Heart left ventricle (tissue), 16 donors: ENCODE measurements around the gene PLCD1. TPM values are rescaled to one million over a fixed set of nuclear protein-coding genes. Genes with fewer than 3 reads are reported as not detected.
A peak's percentile ranks its signal among the peaks of the same experiment; 100 is the strongest.
"Not testable (repeated sequence)": the region's sequence is repeated elsewhere in the genome, so short reads cannot be mapped to it uniquely, and the experiment has no call there.

Experiments used
- ATAC-seq, 4 donors: fragments of 200-7000 bp; cut with Tn5 transposase; one replicate each; pipeline ENCODE4 v1.9.1; 2020 to 2022; ENCODE audit warnings: moderate library complexity in 4 of 4, mild to moderate bottlenecking in 3 of 4, moderate number of reproducible peaks in 1 of 4
- DNase-seq, 5 donors: peaks; one replicate each; pipeline ENCODE4 v3.0.0-alpha.2; 2020
- H3K27ac ChIP-seq, 12 donors: fragments of 200-600 bp; sonication (generic) in 4 of 12; one replicate each; pipeline versions ENCODE4 v1.5.0 to v1.8.0; 2016 to 2022; ENCODE audit warnings: mild to moderate bottlenecking in 2 of 12
- H3K27me3 ChIP-seq, 9 donors: fragments of 200-600 bp; sonication (generic) in 2 of 9; one replicate each; pipeline versions ENCODE4 v1.5.1 to v1.8.0; 2016 to 2022; ENCODE audit warnings: mild to moderate bottlenecking in 3 of 9
- H3K36me3 ChIP-seq, 9 donors: fragments of 200-600 bp; sonication (generic) in 2 of 9; one replicate each; pipeline versions ENCODE4 v1.5.0 to v1.8.0; 2018 to 2022; ENCODE audit warnings: mild to moderate bottlenecking in 2 of 9
- H3K4me1 ChIP-seq, 12 donors: fragments of 200-600 bp; sonication (generic) in 4 of 12; one replicate each; pipeline versions ENCODE4 v1.5.0 to v1.8.0; 2016 to 2022; ENCODE audit warnings: mild to moderate bottlenecking in 3 of 12
- H3K4me3 ChIP-seq, 12 donors: fragments of 200-600 bp; sonication (generic) in 4 of 12; one replicate each; pipeline versions ENCODE4 v1.5.0 to v1.8.0; 2017 to 2022; ENCODE audit warnings: mild to moderate bottlenecking in 9 of 12, moderate library complexity in 4 of 12
- H3K9me3 ChIP-seq, 12 donors: fragments of 200-600 bp; sonication (generic) in 4 of 12; one replicate each; pipeline versions ENCODE4 v1.5.0 to v1.8.0; 2016 to 2022; ENCODE audit warnings: mild to moderate bottlenecking in 1 of 12
- CTCF ChIP-seq, 12 donors: fragments of 200-600 bp; sonication (generic) in 4 of 12; IDR thresholded peaks; one replicate each; pipeline versions ENCODE4 v1.5.0 to v1.8.0; 2018 to 2022; ENCODE audit warnings: antibody characterized with exemption in 12 of 12, mild to moderate bottlenecking in 5 of 12
- POLR2A ChIP-seq, 2 donors: fragments of 450-650 bp; IDR thresholded peaks; one replicate each; pipeline ENCODE4 v1.6.1; 2017; ENCODE audit warnings: antibody characterized with exemption in 2 of 2, mild to moderate bottlenecking in 2 of 2, moderate library complexity in 2 of 2
- WGBS, 4 donors: extraction: QIAGEN DNeasy Blood & Tissue Kit in 2 of 4; methylation state at CpG; one replicate each; pipeline versions ENCODE4 v1.1.5 to v1.1.7; 2013 to 2018; 5-methylcytosine and 5-hydroxymethylcytosine counted together
- intact Hi-C, 10 donors: fragments of 100-400 bp; cut with DNase I; formaldehyde crosslinking; loops; one replicate each; pipeline versions ENCODE4 v1.11.1 to v1.14.2; 2022
- polyA plus RNA-seq, 2 donors: library from polyadenylated mRNA; stranded (reverse); fragments of 200-250 nt; gene quantifications; one replicate each; pipeline ENCODE4 v1.2.3, GENCODE V29; 2013
- total RNA-seq, 9 donors: library from RNA; depleted of rRNA in 2 of 9; stranded (reverse); fragments of >200 nt in 2 of 9; fragmentation: NEBNext Ultra II Directional in 3 of 9; extraction: Animal tissue kit (Norgen Biotek cat#: 25700) in 3 of 9; gene quantifications; one replicate each; pipeline versions ENCODE4 v1.1.0 to v1.2.4, GENCODE V29; 2016 to 2023
- donor health status: ischemic (EF 13 %, LVEDD 7.1; RV severe dilation, severe dysfunction).
- donor health status: healthy with polysubstance abuse.
- donor health status: DM: no; HTN: yes; CAD: no.
- donor health status: DM: no; HTN: no; CAD: no.
- donor health status: ischemic (EF 25% LVEDD 6.9; RV normal size, moderate dysfunction).
- donor health status: ischemic (EF 25% LVEDD 5.7; RV mildly dilated, moderate dysfunction).
- donor health status: healthy.
- donor health status: DM: yes; HTN: yes; CAD: no.
- donor health status: ischemic (EF 35%, LVEDD 5.7; RV mildly dilated, moderate dysfunction).
- donor health status: nonischemic (EF 11% LVEDD 7.7; RV severe dilation, severe dysfunction).
- donor health status: DM: yes; HTN: yes; CAD: no.
- donor health status: PGD.
- donor health status: ischemic (EF 29% LVEDD 5.4; RV normal size, mild dysfunction).
- donor health status: nonischemic (EF 23%, LVEDD 6.1; RV moderate dilation, normal function).

The PLCD1 gene
- total and polyA plus RNA-seq, 11 donors: 8.1 to 14.9 (median 11.6) TPM

DNA sequence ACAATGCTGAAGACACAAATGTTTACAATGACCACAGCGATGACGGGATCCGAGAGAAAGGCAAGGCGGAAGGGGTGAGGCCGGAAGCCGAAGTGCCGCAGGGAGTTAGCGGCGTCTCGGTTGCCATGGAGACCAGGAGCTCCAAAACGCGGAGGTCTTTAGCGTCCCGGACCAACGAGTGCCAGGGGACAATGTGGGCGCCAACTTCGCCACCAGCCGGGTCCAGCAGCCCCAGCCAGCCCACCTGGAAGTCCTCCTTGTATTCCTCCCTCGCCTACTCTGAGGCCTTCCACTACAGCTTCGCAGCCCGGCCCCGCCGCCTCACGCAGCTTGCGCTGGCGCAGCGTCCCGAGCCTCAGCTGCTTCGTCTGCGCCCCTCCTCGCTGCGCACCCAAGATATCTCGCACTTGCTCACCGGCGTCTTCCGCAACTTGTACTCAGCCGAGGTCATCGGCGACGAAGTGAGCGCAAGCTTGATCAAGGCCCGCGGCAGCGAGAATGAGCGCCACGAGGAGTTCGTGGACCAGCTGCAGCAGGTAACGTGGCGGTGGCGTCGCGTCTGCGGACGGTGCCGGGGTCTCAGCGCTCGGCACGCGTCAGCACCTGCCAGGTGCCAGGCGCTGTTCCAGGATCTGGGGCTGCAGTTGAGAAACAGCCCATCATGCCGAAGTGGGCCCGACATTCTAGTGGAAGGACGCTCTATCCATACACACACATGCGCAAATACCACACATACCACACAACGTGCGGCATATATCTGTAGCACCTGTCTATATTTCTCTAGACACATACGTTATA, 9.9 kb upstream of the PLCD1 start, which contains the start of gene DLEC1:
DLEC1 (plus strand) TSS at position 108 of the 798 bp plus-strand sequence; CDS start at position 126, 18 bp downstream.
- H3K27me3 ChIP-seq: peaks cover 0 to 7% (median 0%) of the 10 kb centered on the region in 9 donors
- intact Hi-C loops: no loop called here
- peaks cover 0 to 22% (median 9%) of the 10 kb centered on the region in 12 donors for H3K4me1 ChIP-seq
- H3K4me3 ChIP-seq: peak within 1 kb of the TSS; percentile 18 to 65 (median 54)
- H3K9me3 ChIP-seq: no peaks in the 10 kb centered on the region
- no peaks in the 10 kb centered on the region for H3K36me3 ChIP-seq
- ATAC-seq: peak; percentile 12 to 77 (median 70)
- WGBS, 4 donors: 4 to 7% (median 5%) methylated on average over 49 to 67 of the region's 67 CpGs
- peak within 1 kb of the TSS in 3 of 12 donors; percentile 1 to 73 (median 14) for H3K27ac ChIP-seq
- no peak for TF ChIP-seq CTCF (IDR thresholded peaks at IDR 0.05)
- no peak for TF ChIP-seq POLR2A (IDR thresholded peaks at IDR 0.05)
- peak; percentile 65 to 84 (median 75) for DNase-seq

DNA sequence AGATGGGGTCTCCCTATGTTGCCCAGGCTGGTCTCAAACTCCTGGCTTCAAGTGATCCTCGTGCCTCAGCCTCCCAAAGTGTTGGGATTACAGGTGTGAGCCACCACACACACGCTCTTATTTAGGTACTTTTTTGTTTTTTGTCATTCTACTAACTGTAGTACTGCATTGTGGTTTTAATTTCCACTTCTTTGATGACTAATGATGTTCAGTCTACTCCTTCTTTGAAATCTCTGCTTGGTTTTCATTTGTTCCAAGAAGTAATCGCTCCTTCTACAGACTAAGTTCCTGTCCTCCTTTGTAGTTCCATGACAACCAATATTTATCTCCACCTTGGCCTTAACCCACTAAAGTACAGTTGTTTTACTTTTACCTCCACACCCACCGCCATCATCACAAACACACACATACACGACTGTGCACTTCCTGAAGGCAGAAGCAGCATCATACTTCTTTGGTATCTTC, 9.0 kb upstream of the PLCD1 start:
- TF ChIP-seq CTCF (IDR thresholded peaks at IDR 0.05): no peak
- TF ChIP-seq POLR2A (IDR thresholded peaks at IDR 0.05): no peak
- peak overlapping the region in 4 of 12 donors; percentile 52 to 65 (median 62) for H3K4me3 ChIP-seq
- H3K9me3 ChIP-seq: no peaks in the 10 kb centered on the region
- H3K4me1 ChIP-seq: peaks cover 0 to 22% (median 9%) of the 10 kb centered on the region in 12 donors
- DNase-seq: no peak
- intact Hi-C loops: no loop called here
- no peaks in the 10 kb centered on the region for H3K36me3 ChIP-seq
- peak overlapping the region in 2 of 12 donors; percentile 1 to 73 for H3K27ac ChIP-seq
- 87 to 92% (median 87%) methylated on average over 5 of the region's 5 CpGs for WGBS, 4 donors
- peaks cover 0 to 7% (median 0%) of the 10 kb centered on the region in 9 donors for H3K27me3 ChIP-seq
- ATAC-seq: no peak

GRCh38 chr3:38036906-38037305, 7.5 kb upstream of the PLCD1 start:
- DNase-seq (no peak), ATAC-seq (no peak)
- no peak for TF ChIP-seq POLR2A (IDR thresholded peaks at IDR 0.05)
- no peak for TF ChIP-seq CTCF (IDR thresholded peaks at IDR 0.05)
- H3K27me3 ChIP-seq: peaks cover 0 to 7% (median 0%) of the 10 kb centered on the region in 9 donors
- H3K4me1 ChIP-seq: peaks cover 0 to 22% (median 9%) of the 10 kb centered on the region in 12 donors
- intact Hi-C loops: no loop called here
- 74 to 85% (median 82%) methylated on average over 3 of the region's 3 CpGs for WGBS, 4 donors
- H3K27ac ChIP-seq: no peak overlapping the region
- no peak overlapping the region for H3K4me3 ChIP-seq
- no peaks in the 10 kb centered on the region for H3K36me3 ChIP-seq
- H3K9me3 ChIP-seq: no peaks in the 10 kb centered on the region

- ATAC-seq (no peak), DNase-seq (no peak)
- intact Hi-C loops: no loop called here
- Histone ChIP-seq H3K27me3 (peaks cover 0 to 7% (median 0%) of the 10 kb centered on the region in 9 donors), H3K36me3 (no peaks in the 10 kb centered on the region), H3K4me3 (no peak overlapping the region), H3K9me3 (no peaks in the 10 kb centered on the region), H3K4me1 (peaks cover 0 to 27% (median 9%) of the 10 kb centered on the region in 12 donors), H3K27ac (no peak overlapping the region)
- WGBS, 4 donors: 93 to 95% (median 93%) methylated on average over 5 of the region's 5 CpGs
- TF ChIP-seq CTCF (IDR thresholded peaks at IDR 0.05) (no peak), POLR2A (IDR thresholded peaks at IDR 0.05) (no peak)
Measured at GRCh38 chr3:38036286-38036685, 6.8 kb upstream of the PLCD1 start.

GRCh38 chr3:38034335-38034734, 4.9 kb upstream of the PLCD1 start:
- H3K9me3 ChIP-seq, H3K27ac ChIP-seq, DNase-seq, H3K4me3 ChIP-seq, intact Hi-C loops, H3K36me3 ChIP-seq, ATAC-seq, H3K27me3 ChIP-seq: not testable (repeated sequence)
- peaks cover 0 to 32% (median 15%) of the 10 kb centered on the region in 12 donors for H3K4me1 ChIP-seq
- WGBS, 4 donors: 90 to 92% (median 91%) methylated on average over 9 of the region's 9 CpGs

DNA sequence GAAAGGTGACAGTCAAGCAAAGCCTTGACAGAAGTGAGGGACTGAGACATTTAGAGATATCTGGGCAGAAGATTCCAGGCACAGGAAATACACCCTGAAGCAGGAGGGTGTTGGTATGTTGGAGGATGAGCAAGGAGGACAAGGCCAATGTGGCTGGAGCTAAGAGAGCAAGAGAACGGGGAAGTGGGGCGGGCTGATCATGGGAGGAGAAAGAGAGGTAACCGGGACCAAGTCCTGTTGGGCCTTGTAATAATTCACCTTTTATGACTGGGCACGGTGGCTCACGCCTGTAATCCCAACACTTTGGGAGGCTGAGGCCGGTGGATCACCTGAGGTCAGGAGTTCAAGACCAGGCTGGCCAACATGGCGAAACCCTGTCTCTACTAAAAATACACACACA, 4.1 kb upstream of the PLCD1 start:
- 90 to 94% (median 91%) methylated on average over 6 to 7 of the region's 7 CpGs for WGBS, 4 donors
- intact Hi-C loops, ATAC-seq, H3K27ac ChIP-seq, H3K36me3 ChIP-seq, H3K9me3 ChIP-seq, H3K27me3 ChIP-seq, DNase-seq, H3K4me3 ChIP-seq: not testable (repeated sequence)
- H3K4me1 ChIP-seq: peaks cover 0 to 30% (median 12%) of the 10 kb centered on the region in 12 donors
